GM04504 (cell line): Measurements from ENCODE around the gene P2RY13.

Experiments
- DNase-seq: peaks from one replicate; pipeline ENCODE4 v3.0.0-alpha.2; 2012; ENCODE audit warnings: low read depth

The P2RY13 gene

DNA sequence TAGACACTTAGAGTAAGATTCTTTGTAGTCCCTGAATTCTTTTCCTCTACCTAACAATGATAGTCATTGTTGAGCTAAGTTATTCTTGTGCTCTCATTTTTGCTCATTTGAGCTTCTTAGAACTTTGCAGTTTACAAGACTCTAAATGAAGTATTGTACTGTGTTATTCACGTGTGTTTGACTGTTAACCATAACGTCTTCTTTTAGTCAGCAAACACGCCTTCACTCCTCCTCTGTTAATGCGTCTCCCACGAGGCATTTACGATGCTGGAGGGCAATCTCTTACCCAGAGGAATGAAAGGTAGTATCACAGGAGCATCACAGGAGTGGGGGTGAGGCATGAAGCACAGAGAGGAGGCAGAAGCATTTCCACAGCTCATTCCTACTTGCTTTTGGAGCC is 36.2 kb downstream of the P2RY13 start:
- DNase-seq = no peak

- DNase-seq = no peak
Measured at GRCh38 chr3:151290673-151291072, 38.7 kb downstream of the P2RY13 start.

GRCh38 chr3:151289445-151289844 is 39.9 kb downstream of the P2RY13 start:
- DNase-seq = no peak

GRCh38 chr3:151285940-151286339 is 43.4 kb downstream of the P2RY13 start:
- no peak for DNase-seq

DNA sequence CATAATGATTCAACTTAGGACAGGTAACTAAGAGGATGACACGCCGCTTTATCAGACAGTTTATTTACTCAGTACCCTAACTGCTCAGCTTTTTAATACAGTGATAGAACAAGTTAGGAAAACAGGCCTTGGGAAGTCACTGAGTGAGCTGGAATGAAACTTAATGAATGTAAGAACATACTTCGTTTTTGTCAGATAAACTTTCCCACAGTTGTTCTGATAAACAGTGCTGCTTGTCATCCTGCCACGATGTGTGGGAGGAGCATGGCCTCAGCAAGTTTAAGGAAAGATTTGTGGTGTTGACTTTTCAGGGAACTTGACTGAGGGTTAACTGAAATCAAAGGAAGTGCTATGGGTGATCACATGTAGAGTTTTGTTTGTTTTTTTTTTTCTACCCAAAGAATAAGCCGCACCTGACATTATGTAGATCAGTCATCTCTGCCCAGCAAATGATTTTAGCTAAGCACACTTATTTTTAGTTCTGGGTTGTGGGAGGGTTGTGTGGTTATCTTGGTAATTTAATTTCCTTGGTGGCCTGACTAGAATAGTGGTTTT is 45.4 kb downstream of the P2RY13 start:
- DNase-seq = no peak

- DNase-seq = no peak
Measured at GRCh38 chr3:151283387-151283786, 46.0 kb downstream of the P2RY13 start.

DNA sequence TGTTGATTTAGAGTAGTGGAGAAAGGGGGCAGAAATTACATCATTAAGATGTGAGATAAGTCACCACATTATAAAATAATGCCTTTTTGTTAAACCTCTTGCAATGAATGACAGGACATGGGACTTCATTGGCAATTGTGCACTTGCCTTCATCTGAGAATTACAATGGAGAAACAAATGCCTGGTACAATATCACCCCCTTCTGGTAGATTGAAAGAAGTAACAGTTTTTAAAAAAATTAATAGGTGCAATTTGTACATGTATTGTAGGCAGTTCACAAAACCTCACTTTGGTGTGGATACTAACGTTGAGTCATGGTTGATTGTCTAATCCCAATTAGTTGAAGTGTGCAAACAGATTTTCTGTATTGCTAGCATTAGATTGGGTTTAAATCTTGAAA is 46.4 kb downstream of the P2RY13 start:
- peak; percentile 28 for DNase-seq

DNA sequence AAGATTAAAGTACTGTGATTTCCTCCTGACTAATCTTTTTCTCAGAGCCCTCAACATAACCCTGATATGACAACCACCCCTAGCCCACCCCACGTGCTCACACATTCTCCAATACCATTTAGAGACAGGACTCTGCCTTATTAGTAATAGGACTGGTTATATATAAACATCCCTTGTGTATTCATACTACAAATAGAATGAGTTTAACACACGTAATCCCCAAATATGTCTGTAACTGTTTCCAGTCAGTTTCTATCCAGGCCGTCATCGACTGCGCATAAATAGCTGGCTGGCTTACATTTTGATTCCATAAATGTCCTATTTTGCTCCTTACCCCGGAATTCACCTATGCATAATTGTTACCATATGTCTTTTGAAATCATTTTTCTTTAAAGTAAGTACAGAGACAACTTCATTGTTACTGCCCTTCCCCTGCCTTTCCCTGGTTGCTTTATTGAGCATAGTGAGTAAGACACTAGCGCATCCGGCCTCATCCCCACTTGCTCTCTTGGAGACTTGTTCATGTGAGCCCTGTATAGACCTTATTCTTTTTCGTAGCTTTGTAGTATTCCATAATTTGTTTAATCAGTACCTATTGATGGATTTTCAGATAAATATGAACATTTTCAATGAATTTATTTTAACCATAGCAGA is 47.6 kb downstream of the P2RY13 start:
- no peak for DNase-seq

DNA sequence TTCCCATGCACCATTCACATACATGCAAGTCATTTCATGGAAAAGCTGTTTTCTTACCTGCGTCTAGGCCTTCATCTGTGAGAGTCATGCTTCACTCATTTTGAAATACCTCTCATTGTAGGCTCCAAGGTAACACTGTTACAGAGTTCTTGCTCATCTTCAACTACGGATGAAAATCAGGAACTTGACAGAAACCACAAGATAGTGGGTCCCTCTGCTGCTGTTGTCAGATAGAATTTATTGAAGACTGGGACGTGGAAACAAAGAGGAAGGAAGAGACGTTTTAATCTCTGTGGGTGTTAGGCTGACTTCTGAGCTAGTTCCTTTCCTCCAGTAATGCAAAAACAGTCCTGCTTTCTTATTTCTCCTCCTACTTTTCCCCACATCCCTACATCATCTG is 51.1 kb downstream of the P2RY13 start, which contains the start of gene P2RY14:
P2RY14 (minus strand) TSS at position 313 of the 400 bp plus-strand sequence. CDS start 64,226 bp downstream, outside the sequence.
- no peak for DNase-seq

DNA sequence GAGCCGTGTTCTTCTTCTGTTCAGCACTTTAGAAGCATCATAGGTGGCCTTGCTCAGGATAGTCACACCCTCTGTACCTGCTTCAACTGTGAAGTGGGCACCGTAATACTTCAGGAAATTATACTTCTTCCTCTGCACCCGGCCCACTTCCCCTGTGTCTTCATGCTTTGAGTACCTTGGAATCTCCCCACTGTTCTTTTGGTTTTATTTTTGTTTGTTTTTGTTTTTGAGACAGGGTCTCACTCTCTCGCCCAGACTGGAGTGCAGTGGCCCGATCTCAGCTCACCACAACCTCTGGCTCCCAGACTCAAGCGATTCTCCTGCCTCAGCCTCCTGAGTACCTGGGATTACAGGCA is 52.7 kb downstream of the P2RY13 start:
- DNase-seq = no peak
